HepG2 (cell line): Measurements from ENCODE around the gene SORL1-AS1.

Experiments
- ADNP ChIP-seq: sonication (generic); formaldehyde crosslinking; IDR thresholded peaks from 2 replicates; pipeline ENCODE4 v1.4.0; 2020; ENCODE audit warnings: missing genetic modification reagents
- BCL6 ChIP-seq: IDR thresholded peaks from 2 replicates; pipeline ENCODE4 v1.6.1; 2016; ENCODE audit warnings: missing genetic modification reagents, missing compliant biosample characterization
- FOXJ3 ChIP-seq: sonication (generic); formaldehyde crosslinking; IDR thresholded peaks from 2 replicates; pipeline ENCODE4 v1.4.0; 2020; ENCODE audit warnings: missing genetic modification reagents, mild to moderate bottlenecking, borderline replicate concordance
- HNRNPUL1 ChIP-seq: fragments of 200-400 bp; formaldehyde crosslinking; IDR thresholded peaks from 2 replicates; pipeline ENCODE4 v1.6.1; 2017; ENCODE audit warnings: low read depth, mild to moderate bottlenecking, low read length, moderate library complexity
- KAT8 ChIP-seq: IDR thresholded peaks from 2 replicates; pipeline ENCODE4 v1.6.1; 2016; ENCODE audit warnings: missing genetic modification reagents, missing compliant biosample characterization
- KLF6 ChIP-seq: IDR thresholded peaks from 2 replicates; pipeline ENCODE4 v1.8.0; 2016; ENCODE audit warnings: missing biosample characterization, missing genetic modification reagents
- NCOA2 ChIP-seq: sonication (generic); formaldehyde crosslinking; IDR thresholded peaks from 2 replicates; pipeline ENCODE4 v1.8.0; 2022; ENCODE audit warnings: inconsistent platforms
- NFE2L2 ChIP-seq: fragments of 150-350 bp; IDR thresholded peaks from 2 replicates; pipeline ENCODE4 v1.6.1; 2014; ENCODE audit warnings: low read length
- RCOR2 ChIP-seq: IDR thresholded peaks from 2 replicates; pipeline ENCODE4 v1.6.1; 2016; ENCODE audit warnings: missing biosample characterization, missing genetic modification reagents
- SKIL ChIP-seq: sonication (generic); formaldehyde crosslinking; IDR thresholded peaks from 2 replicates; pipeline ENCODE4 v1.8.0; 2022; ENCODE audit warnings: missing genetic modification reagents, mild to moderate bottlenecking, moderate library complexity, borderline replicate concordance
- SRSF9 ChIP-seq: fragments of 200-400 bp; formaldehyde crosslinking; IDR thresholded peaks from 2 replicates; pipeline ENCODE4 v1.6.1; 2018; ENCODE audit warnings: borderline replicate concordance, mild to moderate bottlenecking, low read depth, low read length; ENCODE audit not compliant: insufficient read depth, poor library complexity, severe bottlenecking
- ZFY ChIP-seq: sonication (generic); formaldehyde crosslinking; IDR thresholded peaks from 2 replicates; pipeline ENCODE4 v1.4.0; 2020; ENCODE audit warnings: missing genetic modification reagents
- ZNF547 ChIP-seq: sonication (generic); formaldehyde crosslinking; IDR thresholded peaks from 2 replicates; pipeline ENCODE4 v1.5.1; 2020; ENCODE audit warnings: mild to moderate bottlenecking, missing genetic modification reagents
- ZNF580 ChIP-seq: IDR thresholded peaks from 2 replicates; pipeline ENCODE4 v1.6.1; 2016; ENCODE audit warnings: low read depth, borderline replicate concordance
- TF ChIP-seq, protein P1 (sequence below): sonication (generic); formaldehyde crosslinking; conservative IDR thresholded peaks from 2 replicates; pipeline ENCODE4 v1.8.0; 2022; ENCODE audit warnings: mild to moderate bottlenecking, moderate library complexity, missing genetic modification reagents
- TF ChIP-seq, protein P2 (sequence below): sonication (generic); formaldehyde crosslinking; conservative IDR thresholded peaks from 2 replicates; pipeline ENCODE4 v1.4.0; 2020; ENCODE audit warnings: mild to moderate bottlenecking, missing genetic modification reagents, moderate library complexity
- TF ChIP-seq, protein P3 (sequence below): sonication (generic); formaldehyde crosslinking; IDR thresholded peaks from 2 replicates; pipeline ENCODE4 v1.4.0; 2020; ENCODE audit warnings: missing genetic modification reagents
- TF ChIP-seq, protein P4 (sequence below): sonication (generic); formaldehyde crosslinking; IDR thresholded peaks from 2 replicates; pipeline ENCODE4 v1.8.1; 2023; ENCODE audit warnings: missing genetic modification reagents, inconsistent platforms, borderline replicate concordance

SORL1-AS1 gene

GRCh38 chr11:121453589-121454299 lies 977 bp upstream of the SORL1-AS1 start (continued):
- TF ChIP-seq, protein P1, sequence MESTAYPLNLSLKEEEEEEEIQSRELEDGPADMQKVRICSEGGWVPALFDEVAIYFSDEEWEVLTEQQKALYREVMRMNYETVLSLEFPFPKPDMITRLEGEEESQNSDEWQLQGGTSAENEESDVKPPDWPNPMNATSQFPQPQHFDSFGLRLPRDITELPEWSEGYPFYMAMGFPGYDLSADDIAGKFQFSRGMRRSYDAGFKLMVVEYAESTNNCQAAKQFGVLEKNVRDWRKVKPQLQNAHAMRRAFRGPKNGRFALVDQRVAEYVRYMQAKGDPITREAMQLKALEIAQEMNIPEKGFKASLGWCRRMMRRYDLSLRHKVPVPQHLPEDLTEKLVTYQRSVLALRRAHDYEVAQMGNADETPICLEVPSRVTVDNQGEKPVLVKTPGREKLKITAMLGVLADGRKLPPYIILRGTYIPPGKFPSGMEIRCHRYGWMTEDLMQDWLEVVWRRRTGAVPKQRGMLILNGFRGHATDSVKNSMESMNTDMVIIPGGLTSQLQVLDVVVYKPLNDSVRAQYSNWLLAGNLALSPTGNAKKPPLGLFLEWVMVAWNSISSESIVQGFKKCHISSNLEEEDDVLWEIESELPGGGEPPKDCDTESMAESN (CRISPR knock-in tag), result no peak
- TF ChIP-seq KLF6, result 0 out of 2 replicates have a peak, but pooled peaks have one; percentile 46
- TF ChIP-seq NFE2L2, result no peak
- TF ChIP-seq, protein P2, sequence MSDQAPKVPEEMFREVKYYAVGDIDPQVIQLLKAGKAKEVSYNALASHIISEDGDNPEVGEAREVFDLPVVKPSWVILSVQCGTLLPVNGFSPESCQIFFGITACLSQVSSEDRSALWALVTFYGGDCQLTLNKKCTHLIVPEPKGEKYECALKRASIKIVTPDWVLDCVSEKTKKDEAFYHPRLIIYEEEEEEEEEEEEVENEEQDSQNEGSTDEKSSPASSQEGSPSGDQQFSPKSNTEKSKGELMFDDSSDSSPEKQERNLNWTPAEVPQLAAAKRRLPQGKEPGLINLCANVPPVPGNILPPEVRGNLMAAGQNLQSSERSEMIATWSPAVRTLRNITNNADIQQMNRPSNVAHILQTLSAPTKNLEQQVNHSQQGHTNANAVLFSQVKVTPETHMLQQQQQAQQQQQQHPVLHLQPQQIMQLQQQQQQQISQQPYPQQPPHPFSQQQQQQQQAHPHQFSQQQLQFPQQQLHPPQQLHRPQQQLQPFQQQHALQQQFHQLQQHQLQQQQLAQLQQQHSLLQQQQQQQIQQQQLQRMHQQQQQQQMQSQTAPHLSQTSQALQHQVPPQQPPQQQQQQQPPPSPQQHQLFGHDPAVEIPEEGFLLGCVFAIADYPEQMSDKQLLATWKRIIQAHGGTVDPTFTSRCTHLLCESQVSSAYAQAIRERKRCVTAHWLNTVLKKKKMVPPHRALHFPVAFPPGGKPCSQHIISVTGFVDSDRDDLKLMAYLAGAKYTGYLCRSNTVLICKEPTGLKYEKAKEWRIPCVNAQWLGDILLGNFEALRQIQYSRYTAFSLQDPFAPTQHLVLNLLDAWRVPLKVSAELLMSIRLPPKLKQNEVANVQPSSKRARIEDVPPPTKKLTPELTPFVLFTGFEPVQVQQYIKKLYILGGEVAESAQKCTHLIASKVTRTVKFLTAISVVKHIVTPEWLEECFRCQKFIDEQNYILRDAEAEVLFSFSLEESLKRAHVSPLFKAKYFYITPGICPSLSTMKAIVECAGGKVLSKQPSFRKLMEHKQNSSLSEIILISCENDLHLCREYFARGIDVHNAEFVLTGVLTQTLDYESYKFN, result peak; percentile 63
- TF ChIP-seq KAT8 (CRISPR knock-in tag), result 0 out of 2 replicates have a peak, but pooled peaks have one; percentile 15
- TF ChIP-seq ZNF547 (CRISPR knock-in tag), result no peak
- peak; percentile 48; the same call in 1 of the 2 replicates for TF ChIP-seq FOXJ3 (CRISPR knock-in tag)
- peak; percentile 62; the same call in 1 of the 2 replicates for TF ChIP-seq NCOA2 (CRISPR knock-in tag)
- TF ChIP-seq ZFY, result 0 out of 2 replicates have a peak, but pooled peaks have one; percentile 21
- peak; percentile 43; the same call in 1 of the 2 replicates for TF ChIP-seq SKIL (CRISPR knock-in tag)
- 0 out of 2 replicates have a peak, but pooled peaks have one; percentile 10 for TF ChIP-seq ZNF580 (CRISPR knock-in tag)
- no peak for TF ChIP-seq SRSF9
- TF ChIP-seq ADNP (CRISPR knock-in tag), result no peak
- TF ChIP-seq HNRNPUL1, result no peak
- TF ChIP-seq RCOR2, result 0 out of 2 replicates have a peak, but pooled peaks have one; percentile 22
- TF ChIP-seq, protein P3, sequence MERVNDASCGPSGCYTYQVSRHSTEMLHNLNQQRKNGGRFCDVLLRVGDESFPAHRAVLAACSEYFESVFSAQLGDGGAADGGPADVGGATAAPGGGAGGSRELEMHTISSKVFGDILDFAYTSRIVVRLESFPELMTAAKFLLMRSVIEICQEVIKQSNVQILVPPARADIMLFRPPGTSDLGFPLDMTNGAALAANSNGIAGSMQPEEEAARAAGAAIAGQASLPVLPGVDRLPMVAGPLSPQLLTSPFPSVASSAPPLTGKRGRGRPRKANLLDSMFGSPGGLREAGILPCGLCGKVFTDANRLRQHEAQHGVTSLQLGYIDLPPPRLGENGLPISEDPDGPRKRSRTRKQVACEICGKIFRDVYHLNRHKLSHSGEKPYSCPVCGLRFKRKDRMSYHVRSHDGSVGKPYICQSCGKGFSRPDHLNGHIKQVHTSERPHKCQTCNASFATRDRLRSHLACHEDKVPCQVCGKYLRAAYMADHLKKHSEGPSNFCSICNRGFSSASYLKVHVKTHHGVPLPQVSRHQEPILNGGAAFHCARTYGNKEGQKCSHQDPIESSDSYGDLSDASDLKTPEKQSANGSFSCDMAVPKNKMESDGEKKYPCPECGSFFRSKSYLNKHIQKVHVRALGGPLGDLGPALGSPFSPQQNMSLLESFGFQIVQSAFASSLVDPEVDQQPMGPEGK (CRISPR knock-in tag), result peak; percentile 6; the same call in 1 of the 2 replicates
- TF ChIP-seq, protein P4, sequence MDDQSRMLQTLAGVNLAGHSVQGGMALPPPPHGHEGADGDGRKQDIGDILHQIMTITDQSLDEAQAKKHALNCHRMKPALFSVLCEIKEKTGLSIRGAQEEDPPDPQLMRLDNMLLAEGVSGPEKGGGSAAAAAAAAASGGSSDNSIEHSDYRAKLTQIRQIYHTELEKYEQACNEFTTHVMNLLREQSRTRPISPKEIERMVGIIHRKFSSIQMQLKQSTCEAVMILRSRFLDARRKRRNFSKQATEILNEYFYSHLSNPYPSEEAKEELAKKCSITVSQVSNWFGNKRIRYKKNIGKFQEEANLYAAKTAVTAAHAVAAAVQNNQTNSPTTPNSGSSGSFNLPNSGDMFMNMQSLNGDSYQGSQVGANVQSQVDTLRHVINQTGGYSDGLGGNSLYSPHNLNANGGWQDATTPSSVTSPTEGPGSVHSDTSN (CRISPR knock-in tag), result no peak
- peak; percentile 99 for TF ChIP-seq BCL6 (CRISPR knock-in tag)
